K562 (cell line): ENCODE measurements around the gene GABBR1. TPM values are rescaled to one million over a fixed set of nuclear protein-coding genes. Genes with fewer than 3 reads are reported as not detected.

Source experiments
- ATAC-seq: fragments of 200-7000 bp; cut with Tn5 transposase; 3 replicates; pipeline ENCODE4 v1.9.1; 2020; ENCODE audit warnings: moderate library complexity
- BruUV-seq: library from RNA; stranded (reverse); fragments of 400-500 nt; replicated peaks from 2 replicates; lab custom pipeline; 2021; lab: Mats Ljungman, UMichigan
- CTCF ChIA-PET: fragments of 300-600 bp; formaldehyde crosslinking; extraction: SDS; loops from one replicate; lab custom pipeline; 2021; ENCODE audit warnings: low intra/inter-chr PET ratio; lab: Yijun Ruan, JAX
- POLR2A ChIA-PET: fragments of 300-600, 350-650 bp; sonication (Branson Sonifier 250); formaldehyde crosslinking; extraction: SDS; loops from one replicate; lab custom pipeline; 2021; ENCODE audit warnings: antibody characterized with exemption, inconsistent platforms; lab: Yijun Ruan, JAX
- DNase-seq, 4 experiments: peaks; one replicate each; pipeline versions ENCODE4 v3.0.0 to v3.0.0-alpha.2; 2011 to 2018; ENCODE audit warnings: low spot score in 3 of 4, mixed read lengths in 3 of 4; ENCODE audit errors: extremely low read depth in 1 of 4
- FAIRE-seq: peaks from 2 replicates; lab custom pipeline; 2011; peaks lifted over from hg19 to GRCh38; lab: Jason Lieb, UNC
- H2AFZ ChIP-seq: 2 replicates; pipeline ENCODE4 v1.6.0; 2011; ENCODE audit warnings: low read depth, low read length, control low read depth, inconsistent platforms
- H3K27ac ChIP-seq: fragments of 200-600 bp; 3 replicates; pipeline ENCODE4 v1.8.0; 2011; ENCODE audit warnings: low read depth, mild to moderate bottlenecking, control low read depth, inconsistent platforms, low read length, moderate library complexity, mixed read lengths; ENCODE audit errors: extremely low read depth
- H3K27me3 ChIP-seq, 2 experiments: fragments of 300-600 bp in 1 of 2; 2 replicates in 1 of 2; 3 replicates in 1 of 2; pipeline versions ENCODE4 v1.6.0 to v1.8.0; 2011; ENCODE audit warnings: inconsistent platforms in 2 of 2, low read length in 2 of 2, mild to moderate bottlenecking in 1 of 2, mixed read lengths in 1 of 2, moderate library complexity in 1 of 2; ENCODE audit not compliant: control insufficient read depth in 2 of 2, insufficient read depth in 2 of 2
- H3K36me3 ChIP-seq: fragments of 300-600 bp; 3 replicates; pipeline ENCODE4 v1.8.0; 2011; ENCODE audit warnings: mild to moderate bottlenecking, low read length, inconsistent platforms; ENCODE audit not compliant: control insufficient read depth, insufficient read depth
- H3K4me1 ChIP-seq, 2 experiments: fragments of 200-600 bp in 1 of 2; replicated peaks in 1 of 2; 2 replicates in 1 of 2; 3 replicates in 1 of 2; pipeline versions ENCODE4 v1.5.1 to v1.8.0; 2011; ENCODE audit warnings: inconsistent platforms in 2 of 2, low read length in 2 of 2, mild to moderate bottlenecking in 1 of 2, mixed read lengths in 1 of 2, moderate library complexity in 1 of 2; ENCODE audit not compliant: control insufficient read depth in 2 of 2, insufficient read depth in 2 of 2
- H3K4me2 ChIP-seq: 2 replicates; pipeline ENCODE4 v1.6.1; 2011; ENCODE audit warnings: low read length, control low read depth, inconsistent platforms, mixed read lengths; ENCODE audit not compliant: insufficient read depth
- H3K4me3 ChIP-seq: fragments of 200-600 bp; sonication (generic), shearing (Covaris generic); 2 replicates; pipeline ENCODE4 v1.5.1; 2016; ENCODE audit warnings: control low read depth, inconsistent platforms
- H3K79me2 ChIP-seq: fragments of 200-600 bp; 3 replicates; pipeline ENCODE4 v1.8.0; 2011; ENCODE audit warnings: low read length, inconsistent platforms; ENCODE audit not compliant: control insufficient read depth, insufficient read depth
- H3K9ac ChIP-seq, 2 experiments: 2 replicates each; pipeline versions ENCODE4 v1.6.0 to v1.6.1; 2011; ENCODE audit warnings: low read depth in 2 of 2, low read length in 2 of 2, control low read depth in 1 of 2, inconsistent platforms in 1 of 2, mild to moderate bottlenecking in 1 of 2, mixed read lengths in 1 of 2; ENCODE audit not compliant: insufficient read depth in 1 of 2
- H3K9me1 ChIP-seq: one replicate; pipeline ENCODE4 v1.6.0; 2011; ENCODE audit warnings: inconsistent platforms, mild to moderate bottlenecking, low read length, moderate library complexity; ENCODE audit not compliant: control insufficient read depth, insufficient read depth
- H3K9me3 ChIP-seq: replicated peaks from 2 replicates; pipeline ENCODE4 v1.5.1; 2011; ENCODE audit warnings: low read depth, low read length, inconsistent platforms; ENCODE audit not compliant: control insufficient read depth, insufficient read depth
- H4K20me1 ChIP-seq: replicated peaks from 2 replicates; pipeline ENCODE4 v1.6.1; 2011; ENCODE audit warnings: low read length, inconsistent platforms, mixed read lengths; ENCODE audit not compliant: control insufficient read depth, insufficient read depth
- RB1 ChIP-seq: fragments of 450-650 bp; IDR thresholded peaks from 2 replicates; pipeline ENCODE4 v1.6.1; 2017; ENCODE audit warnings: low read depth, mild to moderate bottlenecking
- ZBTB2 ChIP-seq: fragments of 450-650 bp; IDR thresholded peaks from 2 replicates; pipeline ENCODE4 v1.6.1; 2016; ENCODE audit warnings: antibody characterized with exemption
- WGBS: fragments of 100-300 bp; shearing (Covaris generic); methylation state at CpG from one replicate; pipeline ENCODE4 v1.1.6; 2016; ENCODE audit warnings: low coverage, mixed read lengths; ENCODE audit not compliant: insufficient coverage; ENCODE audit errors: missing lambda C conversion rate; 5-methylcytosine and 5-hydroxymethylcytosine counted together
- in situ Hi-C: fragments of 300-500 bp; cut with MboI; formaldehyde crosslinking; loops from 4 replicates; pipeline ENCODE4 v1.15.0; 2018; ENCODE audit warnings: inconsistent platforms, mixed read lengths
- intact Hi-C: fragments of 100-400 bp; cut with micrococcal nuclease; formaldehyde crosslinking; loops from 2 replicates; pipeline ENCODE4 v1.14.2; 2022
- polyA plus RNA-seq, 8 experiments: library from polyadenylated mRNA; depleted of rRNA in 4 of 8; stranded (reverse) in 5 of 8; unstranded in 3 of 8; fragments of >200 nt; fragmentation: Nextera tagmentation in 2 of 8; fragmentation: Illumina TruSeq in 1 of 8; extraction: Ambion mirVana in 2 of 8; extraction: Trizol in 1 of 8; gene quantifications; 2 replicates each; pipeline versions ENCODE4 v1.2.1 to v1.2.3, GENCODE V29; 2011 to 2014; ENCODE audit warnings: inconsistent platforms in 1 of 8, missing spikeins in 1 of 8
- total RNA-seq, 7 experiments: library from RNA; depleted of rRNA in 6 of 7; stranded (reverse); fragments of >200 nt in 6 of 7; fragmentation: Illumina TruSeq in 2 of 7; extraction: Trizol in 2 of 7; gene quantifications; 2 replicates each; pipeline versions ENCODE4 v1.2.1 to v1.2.3, GENCODE V29; 2011 to 2021; ENCODE audit warnings: low replicate concordance in 1 of 7
- TF ChIP-seq, protein P1 (sequence below): fragments of 250-450 bp; sonication (Bioruptor Pico); IDR thresholded peaks from 2 replicates; pipeline ENCODE4 v1.8.0; 2022; ENCODE audit warnings: moderate library complexity, mild to moderate bottlenecking, inconsistent platforms
- TF ChIP-seq, protein P2 (sequence below): fragments of 450-650 bp; conservative IDR thresholded peaks from 2 replicates; pipeline ENCODE4 v1.6.1; 2016; ENCODE audit warnings: missing genetic modification characterization, low read depth, mild to moderate bottlenecking, missing compliant biosample characterization, moderate library complexity

The GABBR1 gene
- total and polyA plus RNA-seq, 9 of the 15 experiments (the other 6 are each of a cell fraction or from before 2014, with no cell fraction given): 2.2 to 48.3 (median 20.8) TPM

DNA sequence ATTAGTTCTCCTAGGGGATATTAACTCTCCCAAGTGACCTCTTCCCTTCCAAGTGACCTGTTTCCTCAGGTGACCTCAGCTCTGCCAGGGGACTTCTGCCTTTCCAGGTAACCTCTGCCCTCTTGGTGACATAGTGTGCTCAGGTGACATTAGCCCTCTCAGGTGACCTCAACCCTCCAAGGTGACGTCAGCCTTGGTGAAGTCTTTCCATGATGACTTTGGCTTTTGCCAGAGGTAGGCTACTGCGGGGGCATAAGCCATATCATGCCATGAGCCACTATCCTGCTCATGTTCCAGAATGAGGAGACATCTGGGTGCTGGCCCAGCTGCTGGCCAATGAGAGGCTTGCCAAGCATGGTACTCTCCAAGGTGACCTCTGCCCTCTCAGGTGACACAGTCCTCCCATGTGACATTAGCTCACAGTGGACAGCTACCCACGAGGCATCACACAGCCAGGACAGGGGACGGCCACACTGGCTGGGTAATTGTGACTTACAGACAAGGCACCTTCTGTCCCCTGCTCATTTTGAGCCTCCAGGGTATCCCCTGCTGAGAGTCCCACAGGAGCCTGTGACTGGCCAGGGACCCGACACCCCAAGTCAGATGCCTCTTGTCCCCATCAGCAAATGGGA lies 104.6 kb downstream of the GABBR1 start:
- POLR2A ChIA-PET: interaction anchor here (1.1 kb wide), 1 partner anchor 101 kb away, joined by 3 read pairs; no protein-coding TSS in a partner anchor
- Histone ChIP-seq H3K9me1 (no peaks in the 10 kb centered on the region), H3K4me3 (no peak overlapping the region), H4K20me1 (peaks cover 9% of the 10 kb centered on the region; the same call in 1 of the 2 replicates), H3K4me1 (no peaks in the 10 kb centered on the region; a peak in 1 of 5 replicates), H3K9me3 (no peaks in the 10 kb centered on the region), H3K9ac (no peak overlapping the region), H3K36me3 (no peaks in the 10 kb centered on the region), H2AFZ (no peak overlapping the region), H3K79me2 (no peaks in the 10 kb centered on the region), H3K27ac (no peak overlapping the region), H3K4me2 (no peak overlapping the region), H3K27me3 (peaks cover 4 to 7% of the 10 kb centered on the region in 2 experiments)
- TF ChIP-seq RB1: no peak
- TF ChIP-seq ZBTB2: no peak
- TF ChIP-seq, protein P1, sequence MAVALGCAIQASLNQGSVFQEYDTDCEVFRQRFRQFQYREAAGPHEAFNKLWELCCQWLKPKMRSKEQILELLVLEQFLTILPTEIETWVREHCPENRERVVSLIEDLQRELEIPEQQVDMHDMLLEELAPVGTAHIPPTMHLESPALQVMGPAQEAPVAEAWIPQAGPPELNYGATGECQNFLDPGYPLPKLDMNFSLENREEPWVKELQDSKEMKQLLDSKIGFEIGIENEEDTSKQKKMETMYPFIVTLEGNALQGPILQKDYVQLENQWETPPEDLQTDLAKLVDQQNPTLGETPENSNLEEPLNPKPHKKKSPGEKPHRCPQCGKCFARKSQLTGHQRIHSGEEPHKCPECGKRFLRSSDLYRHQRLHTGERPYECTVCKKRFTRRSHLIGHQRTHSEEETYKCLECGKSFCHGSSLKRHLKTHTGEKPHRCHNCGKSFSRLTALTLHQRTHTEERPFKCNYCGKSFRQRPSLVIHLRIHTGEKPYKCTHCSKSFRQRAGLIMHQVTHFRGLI (CRISPR knock-in tag): no peak
- TF ChIP-seq, protein P2, sequence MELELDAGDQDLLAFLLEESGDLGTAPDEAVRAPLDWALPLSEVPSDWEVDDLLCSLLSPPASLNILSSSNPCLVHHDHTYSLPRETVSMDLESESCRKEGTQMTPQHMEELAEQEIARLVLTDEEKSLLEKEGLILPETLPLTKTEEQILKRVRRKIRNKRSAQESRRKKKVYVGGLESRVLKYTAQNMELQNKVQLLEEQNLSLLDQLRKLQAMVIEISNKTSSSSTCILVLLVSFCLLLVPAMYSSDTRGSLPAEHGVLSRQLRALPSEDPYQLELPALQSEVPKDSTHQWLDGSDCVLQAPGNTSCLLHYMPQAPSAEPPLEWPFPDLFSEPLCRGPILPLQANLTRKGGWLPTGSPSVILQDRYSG (tag): no peak
- WGBS: 6% methylated on average over 5 of the region's 5 CpGs
- no peak for FAIRE-seq
- intact Hi-C loops (no loop called here), in situ Hi-C loops (no loop called here)
- no peak for DNase-seq
- CTCF ChIA-PET: no interaction called here
- ATAC-seq: no peak
- no TSS peak for BruUV-seq
